Endothelial cell (in vitro differentiated cells): ENCODE results near the gene B4GALNT3. TPM values are rescaled to one million over a fixed set of nuclear protein-coding genes. Genes with fewer than 3 reads are reported as not detected.

ENCODE experiments used
- DNase-seq: peaks from one replicate; pipeline ENCODE4 v3.0.0; 2021; ENCODE audit warnings: low spot score
- H3K27ac Mint-ChIP-seq: one replicate; pipeline ENCODE4 v1.8.0; 2021; ENCODE audit warnings: mixed read lengths, inconsistent platforms; ENCODE audit not compliant: unreplicated experiment
- H3K27me3 Mint-ChIP-seq: one replicate; pipeline ENCODE4 v1.8.0; 2021; ENCODE audit warnings: mild to moderate bottlenecking, moderate library complexity, mixed read lengths, inconsistent platforms; ENCODE audit not compliant: unreplicated experiment
- H3K36me3 Mint-ChIP-seq: one replicate; pipeline ENCODE4 v1.8.0; 2021; ENCODE audit warnings: mild to moderate bottlenecking, low read depth, mixed read lengths, inconsistent platforms; ENCODE audit not compliant: unreplicated experiment
- H3K4me1 Mint-ChIP-seq: one replicate; pipeline ENCODE4 v1.8.0; 2021; ENCODE audit warnings: mild to moderate bottlenecking, mixed read lengths, inconsistent platforms; ENCODE audit not compliant: unreplicated experiment
- H3K4me3 Mint-ChIP-seq: one replicate; pipeline ENCODE4 v1.8.0; 2021; ENCODE audit warnings: mild to moderate bottlenecking, mixed read lengths, inconsistent platforms; ENCODE audit not compliant: unreplicated experiment
- H3K9me3 Mint-ChIP-seq: one replicate; pipeline ENCODE4 v1.8.0; 2021; ENCODE audit warnings: mixed read lengths, inconsistent platforms; ENCODE audit not compliant: unreplicated experiment
- total RNA-seq: library from RNA; stranded (reverse); fragmentation: NEBNext Ultra II Directional; extraction: Animal tissue kit (Norgen Biotek cat#: 25700); gene quantifications from one replicate; pipeline ENCODE4 v1.2.1, GENCODE V29; 2021; ENCODE audit not compliant: unreplicated experiment
- TF ChIP-seq, protein P1 (sequence below): fragments of 200-600 bp; sonication (generic); IDR thresholded peaks from one replicate; pipeline ENCODE4 v1.5.0; 2021; ENCODE audit warnings: antibody characterized with exemption; ENCODE audit not compliant: unreplicated experiment

The B4GALNT3 gene
- total RNA-seq, 1 donor from 2014 or later, result 4.2 TPM

DNA sequence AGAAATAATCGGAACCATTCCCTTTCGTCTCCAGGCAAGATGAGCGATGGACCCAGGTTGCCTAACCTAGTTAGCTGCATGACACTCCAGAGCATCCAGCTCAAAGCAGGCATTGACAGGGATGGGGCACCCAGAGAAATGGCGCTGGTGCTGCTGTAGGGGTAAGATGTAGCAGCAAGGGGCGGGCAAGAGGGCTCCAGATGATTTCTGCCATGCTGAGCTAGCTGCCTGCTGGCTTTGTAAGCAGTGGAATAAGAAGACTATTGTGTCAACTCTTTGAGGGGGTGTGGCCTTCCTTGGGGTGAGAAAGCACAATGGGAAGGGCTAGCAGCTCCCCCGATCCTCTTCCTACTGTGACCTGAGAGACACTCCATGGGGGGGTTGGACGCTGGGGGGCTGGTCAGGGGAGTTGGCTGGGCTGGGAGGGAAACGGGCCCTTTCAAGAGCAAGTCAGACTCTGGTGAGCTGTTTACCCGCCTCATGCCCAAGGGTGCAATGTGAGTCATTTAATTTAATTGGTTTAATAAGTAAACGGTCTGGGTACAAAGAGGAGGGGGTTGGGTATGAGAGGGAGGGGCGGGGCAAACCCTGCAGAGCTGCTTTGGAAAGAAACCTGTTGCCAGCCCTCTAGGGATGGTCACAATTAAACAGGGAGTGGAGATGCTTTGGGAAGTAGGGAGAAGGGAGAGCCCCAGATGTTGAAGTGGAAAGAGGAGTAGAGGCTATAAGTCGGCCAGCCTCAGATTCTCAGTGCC lies 50.5 kb downstream of the B4GALNT3 start:
- Mint-ChIP-seq H3K36me3 (peaks cover 8% of the 10 kb centered on the region), H3K9me3 (peaks cover 4% of the 10 kb centered on the region), H3K4me3 (no peak overlapping the region), H3K27me3 (peaks cover 3% of the 10 kb centered on the region), H3K27ac (no peak overlapping the region), H3K4me1 (peaks cover 13% of the 10 kb centered on the region)
- DNase-seq, result no peak
- TF ChIP-seq, protein P1, sequence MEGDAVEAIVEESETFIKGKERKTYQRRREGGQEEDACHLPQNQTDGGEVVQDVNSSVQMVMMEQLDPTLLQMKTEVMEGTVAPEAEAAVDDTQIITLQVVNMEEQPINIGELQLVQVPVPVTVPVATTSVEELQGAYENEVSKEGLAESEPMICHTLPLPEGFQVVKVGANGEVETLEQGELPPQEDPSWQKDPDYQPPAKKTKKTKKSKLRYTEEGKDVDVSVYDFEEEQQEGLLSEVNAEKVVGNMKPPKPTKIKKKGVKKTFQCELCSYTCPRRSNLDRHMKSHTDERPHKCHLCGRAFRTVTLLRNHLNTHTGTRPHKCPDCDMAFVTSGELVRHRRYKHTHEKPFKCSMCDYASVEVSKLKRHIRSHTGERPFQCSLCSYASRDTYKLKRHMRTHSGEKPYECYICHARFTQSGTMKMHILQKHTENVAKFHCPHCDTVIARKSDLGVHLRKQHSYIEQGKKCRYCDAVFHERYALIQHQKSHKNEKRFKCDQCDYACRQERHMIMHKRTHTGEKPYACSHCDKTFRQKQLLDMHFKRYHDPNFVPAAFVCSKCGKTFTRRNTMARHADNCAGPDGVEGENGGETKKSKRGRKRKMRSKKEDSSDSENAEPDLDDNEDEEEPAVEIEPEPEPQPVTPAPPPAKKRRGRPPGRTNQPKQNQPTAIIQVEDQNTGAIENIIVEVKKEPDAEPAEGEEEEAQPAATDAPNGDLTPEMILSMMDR, result no peak

DNA sequence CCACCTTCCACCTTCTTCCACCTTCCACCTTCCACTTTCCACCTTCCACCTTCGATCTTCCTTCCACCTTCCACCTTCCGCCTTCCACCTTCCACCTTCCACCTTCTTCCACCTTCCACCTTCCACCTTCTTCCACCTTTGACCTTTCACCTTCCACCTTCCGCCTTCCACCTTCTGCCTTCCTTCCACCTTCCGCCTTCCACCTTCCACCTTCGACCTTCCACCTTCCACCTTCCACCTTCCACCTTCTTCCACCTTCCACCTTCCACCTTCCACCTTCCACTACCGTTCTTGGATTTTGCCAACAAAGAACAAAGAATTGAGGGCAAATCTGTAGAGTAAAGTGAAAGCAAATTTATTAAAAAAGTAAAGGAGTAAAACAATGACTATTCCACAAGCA lies 53.2 kb downstream of the B4GALNT3 start:
- H3K36me3 Mint-ChIP-seq, result peaks cover 8% of the 10 kb centered on the region
- peaks cover 4% of the 10 kb centered on the region for H3K9me3 Mint-ChIP-seq
- TF ChIP-seq, protein P1, result no peak
- peak overlapping the region; percentile 35 for H3K4me3 Mint-ChIP-seq
- peaks cover 3% of the 10 kb centered on the region for H3K27me3 Mint-ChIP-seq
- DNase-seq, result no peak
- peaks cover 13% of the 10 kb centered on the region for H3K4me1 Mint-ChIP-seq
- no peak overlapping the region for H3K27ac Mint-ChIP-seq

DNA sequence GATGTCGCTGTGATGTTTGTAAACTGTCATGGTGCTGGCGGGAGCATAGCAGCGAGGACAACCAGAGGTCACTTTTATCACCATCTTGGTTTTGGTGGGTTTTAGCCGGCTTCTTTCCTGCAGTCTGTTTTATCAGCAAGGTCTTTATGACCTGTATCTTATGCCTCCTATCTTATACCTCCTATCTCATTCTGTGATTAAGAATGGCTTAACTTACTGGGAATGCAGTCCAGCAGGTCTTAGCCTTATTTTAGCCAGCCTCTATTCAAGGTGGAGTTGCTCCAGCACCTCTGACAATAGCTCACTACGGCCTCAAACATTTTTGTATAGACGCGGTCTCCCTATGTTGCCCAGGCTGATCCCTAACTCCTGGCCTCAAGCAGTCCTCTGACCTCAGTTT lies 53.7 kb downstream of the B4GALNT3 start:
- Mint-ChIP-seq H3K4me3 (no peak overlapping the region), H3K9me3 (peaks cover 4% of the 10 kb centered on the region), H3K36me3 (peaks cover 8% of the 10 kb centered on the region), H3K27me3 (peaks cover 3% of the 10 kb centered on the region), H3K27ac (no peak overlapping the region), H3K4me1 (peaks cover 13% of the 10 kb centered on the region)
- TF ChIP-seq, protein P1, result no peak
- no peak for DNase-seq

DNA sequence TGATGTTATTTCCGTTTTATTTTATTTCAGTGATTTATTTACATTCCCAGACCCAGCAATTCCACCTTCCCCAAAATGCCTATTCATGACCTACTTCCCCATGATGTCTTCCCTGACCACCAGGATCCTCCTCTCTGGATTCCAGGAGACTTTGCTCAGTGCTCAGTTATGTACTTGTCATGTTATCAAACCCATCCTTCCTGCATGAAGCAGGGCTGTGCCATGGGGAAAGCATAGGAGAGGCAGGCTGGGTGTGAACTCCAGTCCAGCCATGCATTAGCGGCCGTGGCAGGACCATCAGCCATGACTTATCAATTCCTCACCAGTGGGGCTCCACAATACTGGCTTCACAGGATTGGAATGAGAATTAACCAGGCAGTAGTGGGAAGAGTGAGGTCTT lies 57.8 kb downstream of the B4GALNT3 start:
- Mint-ChIP-seq H3K27me3 (peaks cover 3% of the 10 kb centered on the region), H3K4me3 (no peak overlapping the region), H3K4me1 (peaks cover 2% of the 10 kb centered on the region), H3K9me3 (peaks cover 4% of the 10 kb centered on the region), H3K27ac (no peak overlapping the region), H3K36me3 (peaks cover 8% of the 10 kb centered on the region)
- TF ChIP-seq, protein P1, result no peak
- DNase-seq, result no peak

DNA sequence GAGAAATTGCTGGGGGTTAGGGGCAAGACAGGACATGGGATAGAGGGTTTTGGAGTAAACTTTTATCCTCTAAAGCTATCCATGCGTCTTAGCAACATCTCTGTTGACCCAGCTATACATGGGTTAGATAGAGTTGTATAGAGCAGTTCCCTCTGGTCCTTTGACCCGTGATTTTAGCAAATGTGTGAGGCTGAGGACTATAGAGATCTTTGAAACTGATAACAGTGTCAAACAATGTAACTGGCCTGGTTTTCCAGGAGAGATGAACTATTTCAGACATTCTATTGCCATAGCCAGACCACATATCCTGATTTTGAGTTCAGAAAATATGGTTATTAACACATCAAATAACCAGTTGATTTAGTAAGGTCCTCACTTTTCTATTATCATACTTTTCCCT lies 60.4 kb downstream of the B4GALNT3 start:
- Mint-ChIP-seq H3K9me3 (no peaks in the 10 kb centered on the region), H3K4me3 (no peak overlapping the region), H3K27ac (no peak overlapping the region), H3K4me1 (peaks cover 2% of the 10 kb centered on the region), H3K27me3 (no peaks in the 10 kb centered on the region), H3K36me3 (no peaks in the 10 kb centered on the region)
- TF ChIP-seq, protein P1, result no peak
- no peak for DNase-seq
